Tibial artery (tissue), 4 donors: ENCODE data around the gene PLPPR2.

Experiments
- DNase-seq, 2 donors: peaks; one replicate each; pipeline ENCODE4 v3.0.0-alpha.2; 2019
- H3K27ac ChIP-seq, 2 donors: fragments of 200-600 bp; sonication (generic) in 1 of 2; 1 replicate in 1 of 2; 2 replicates in 1 of 2; pipeline ENCODE4 v1.5.1; 2018 to 2019; ENCODE audit warnings: mild to moderate bottlenecking in 1 of 2
- H3K27me3 ChIP-seq, 2 donors: fragments of 200-600 bp; sonication (generic) in 1 of 2; one replicate each; pipeline versions ENCODE4 v1.5.1 to v1.6.0; 2016 to 2019
- H3K36me3 ChIP-seq, 3 donors: fragments of 200-600 bp; sonication (generic) in 2 of 3; one replicate each; pipeline ENCODE4 v1.5.1; 2016 to 2019; ENCODE audit warnings: mild to moderate bottlenecking in 2 of 3
- H3K4me1 ChIP-seq, 4 donors: fragments of 200-600 bp; sonication (generic) in 2 of 4; 1 replicate in 3 of 4; 2 replicates in 1 of 4; pipeline ENCODE4 v1.5.1; 2016 to 2019
- H3K4me3 ChIP-seq, 2 donors: fragments of 200-600 bp; sonication (generic) in 1 of 2; 1 replicate in 1 of 2; 2 replicates in 1 of 2; pipeline ENCODE4 v1.5.1; 2018 to 2019; ENCODE audit warnings: mild to moderate bottlenecking in 2 of 2
- H3K9me3 ChIP-seq, 3 donors: fragments of 200-600 bp; sonication (generic) in 1 of 3; one replicate each; pipeline ENCODE4 v1.5.1; 2016 to 2019
- CTCF ChIP-seq, 2 experiments: fragments of 200-600 bp in 1 of 2; fragments of 450-650 bp in 1 of 2; IDR thresholded peaks; one replicate each; pipeline ENCODE4 v1.5.1; 2017 to 2019; ENCODE audit warnings: antibody characterized with exemption in 2 of 2, mild to moderate bottlenecking in 1 of 2, moderate library complexity in 1 of 2
- intact Hi-C: fragments of 100-400 bp; cut with DNase I; formaldehyde crosslinking; loops from one replicate; pipeline ENCODE4 v1.15.0; 2023; ENCODE audit warnings: low total_unique reads

The PLPPR2 gene

DNA sequence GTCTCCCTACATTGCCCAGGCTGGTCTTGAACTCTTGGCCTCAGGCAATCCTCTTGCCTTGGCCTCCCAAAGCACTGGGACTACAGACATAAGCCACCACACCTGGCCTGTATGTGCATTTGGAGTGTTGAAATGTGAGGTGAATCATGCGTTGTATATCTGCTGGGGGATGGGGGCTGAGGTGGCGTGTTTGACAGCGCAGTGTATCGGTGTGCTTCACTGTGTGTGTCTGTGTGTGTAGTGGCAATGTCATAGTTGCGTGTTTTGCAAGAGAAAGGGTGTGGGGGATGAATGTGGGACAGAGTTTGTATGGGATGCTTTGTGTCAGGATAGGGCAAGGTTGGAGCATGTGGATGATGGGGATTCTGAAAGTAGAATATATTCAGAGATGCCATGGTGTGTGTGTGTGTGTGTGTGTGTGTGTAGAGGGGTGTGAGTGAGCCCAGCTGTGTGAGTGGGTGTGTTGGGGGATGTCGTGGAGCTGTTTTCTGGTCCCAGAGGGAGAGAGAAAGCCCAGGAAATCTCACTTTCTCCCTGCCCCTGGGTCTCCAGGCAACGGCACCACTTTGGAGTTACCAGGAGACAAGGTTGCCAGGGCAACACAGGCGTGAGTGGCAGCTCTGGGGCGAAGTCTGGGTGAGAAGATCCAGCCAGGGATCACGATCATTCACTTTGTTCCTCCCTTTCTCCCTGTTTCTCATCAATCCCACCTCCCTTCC is 18.1 kb downstream of the PLPPR2 start:
- H3K4me3 ChIP-seq, result no peak overlapping the region
- DNase-seq, result no peak
- intact Hi-C loops, result loop anchor here (10.0 kb wide), 2 partner anchors 71 to 79 kb away; partner anchors contain the start of gene TSPAN16

DNA sequence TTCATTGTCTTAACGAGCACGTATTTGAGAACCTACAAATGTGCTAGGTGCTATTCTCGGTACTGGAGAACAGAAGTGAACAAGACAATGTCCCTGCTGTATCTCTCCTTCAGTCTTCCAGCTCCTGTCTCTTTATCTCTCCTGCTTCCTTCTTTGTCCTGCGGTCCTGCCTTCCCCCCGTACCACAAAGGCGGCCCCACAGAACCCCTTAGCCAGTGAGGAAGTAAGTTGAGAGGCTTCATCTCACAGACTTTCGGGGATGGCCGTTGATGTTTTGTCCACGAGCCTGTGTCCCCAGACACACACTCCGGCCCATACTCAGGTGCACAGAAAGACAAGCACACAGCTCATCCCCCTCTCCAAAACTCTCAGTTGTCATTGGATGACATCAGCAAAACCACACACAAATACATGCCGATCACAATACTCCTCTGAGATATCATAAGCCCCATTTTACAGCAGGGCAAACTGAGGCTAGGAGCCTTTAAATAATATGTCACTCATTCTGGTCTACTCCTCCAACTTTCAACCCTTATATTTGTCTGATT is 18.7 kb downstream of the PLPPR2 start:
- DNase-seq, result no peak
- intact Hi-C loops, result loop anchor here (10.0 kb wide), 2 partner anchors 71 to 79 kb away; partner anchors contain the start of gene TSPAN16
- Histone ChIP-seq H3K27me3 (no peaks in the 10 kb centered on the region), H3K9me3 (no peaks in the 10 kb centered on the region), H3K4me1 (peaks cover 0 to 42% (median 37%) of the 10 kb centered on the region in 4 donors), H3K27ac (peak overlapping the region; percentile 90 to 94), H3K36me3 (peaks cover 0 to 7% (median 0%) of the 10 kb centered on the region in 3 donors), H3K4me3 (peak overlapping the region; percentile 62 to 63)
- TF ChIP-seq CTCF (IDR thresholded peaks at IDR 0.05), result no peak

More for the DNA sequence above, 18.1 kb downstream of the PLPPR2 start:
- no peaks in the 10 kb centered on the region for H3K27me3 ChIP-seq
- H3K9me3 ChIP-seq, result no peaks in the 10 kb centered on the region
- no peak overlapping the region for H3K27ac ChIP-seq
- peaks cover 0 to 36% (median 31%) of the 10 kb centered on the region in 4 donors for H3K4me1 ChIP-seq
- TF ChIP-seq CTCF (IDR thresholded peaks at IDR 0.05), result no peak
- H3K36me3 ChIP-seq, result peaks cover 0 to 5% (median 0%) of the 10 kb centered on the region in 3 donors

GRCh38 chr19:11374433-11375142 is 19.4 kb downstream of the PLPPR2 start, which contains the start of gene SWSAP1:
Gene SWSAP1, plus strand, starts transcription at chr19:11374666. Its CDS starts 15 bp downstream, at chr19:11374681.
- intact Hi-C loops, result loop anchor here (10.0 kb wide), 2 partner anchors 70 to 80 kb away; partner anchors contain the start of gene TSPAN16

GRCh38 chr19:11375143-11375948 is 20.1 kb downstream of the PLPPR2 start:
- Histone ChIP-seq H3K4me1 (peaks cover 0 to 54% (median 44%) of the 10 kb centered on the region in 4 donors), H3K27ac (peak overlapping the region; percentile 90 to 94), H3K9me3 (no peaks in the 10 kb centered on the region), H3K27me3 (no peaks in the 10 kb centered on the region), H3K36me3 (peaks cover 0 to 7% (median 0%) of the 10 kb centered on the region in 3 donors), H3K4me3 (peak overlapping the region; percentile 62 to 63)
- TF ChIP-seq CTCF (IDR thresholded peaks at IDR 0.05), result no peak
- intact Hi-C loops, result loop anchor here (10.0 kb wide), 2 partner anchors 69 to 81 kb away; partner anchors contain the start of gene TSPAN16
- peak; percentile 49 to 80 for DNase-seq

More at GRCh38 chr19:11374433-11375142, 19.4 kb downstream of the PLPPR2 start, which contains the start of gene SWSAP1:
- H3K4me3 ChIP-seq, result peak within 1 kb of the TSS; percentile 62 to 63
- H3K27ac ChIP-seq, result peak within 1 kb of the TSS; percentile 90 to 94
- no peaks in the 10 kb centered on the region for H3K27me3 ChIP-seq
- peak in 1 of 2 experiments; percentile 20 for TF ChIP-seq CTCF (IDR thresholded peaks at IDR 0.05)
- H3K4me1 ChIP-seq, result peaks cover 0 to 46% (median 38%) of the 10 kb centered on the region in 4 donors
- H3K36me3 ChIP-seq, result peaks cover 0 to 7% (median 0%) of the 10 kb centered on the region in 3 donors
- peak; percentile 99 for DNase-seq
- no peaks in the 10 kb centered on the region for H3K9me3 ChIP-seq
